A549 treated with CORT108297 at 1 μM for 4 hours (cell line): ENCODE data around the gene ASB15. TPM values are rescaled to one million over a fixed set of nuclear protein-coding genes. Genes with fewer than 3 reads are reported as not detected.

Experiments
- total RNA-seq: library from RNA; stranded (reverse); fragments of 200-300 nt; extraction: Qiagen RNA extraction; gene quantifications from 5 replicates; pipeline ENCODE4 v1.2.3, GENCODE V29; 2022

ASB15 gene
- total RNA-seq: not detected in 5 replicates

DNA sequence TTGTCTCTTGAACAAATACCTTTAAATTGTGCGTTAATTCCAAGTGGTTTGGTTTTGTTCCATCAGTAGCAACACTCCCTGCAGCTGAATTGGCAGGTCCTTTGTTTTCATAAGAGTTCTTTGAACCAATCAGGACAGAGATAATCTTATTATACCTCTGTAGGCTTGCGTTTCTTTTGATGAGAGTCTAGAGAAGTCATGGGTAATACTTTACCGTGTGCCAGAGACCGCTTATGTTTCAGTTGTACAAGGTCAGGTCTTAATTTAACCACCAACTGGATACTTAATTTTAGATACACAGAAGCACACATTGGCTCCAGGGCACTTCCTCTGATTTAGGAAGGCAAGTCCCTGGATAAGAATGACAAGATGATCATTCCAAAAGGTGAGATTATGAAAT is at the start of gene ASB15:
TSS of gene ASB15 (plus strand) at position 292 of the 400 bp plus-strand sequence. CDS start 12,682 bp downstream, outside the sequence.

DNA sequence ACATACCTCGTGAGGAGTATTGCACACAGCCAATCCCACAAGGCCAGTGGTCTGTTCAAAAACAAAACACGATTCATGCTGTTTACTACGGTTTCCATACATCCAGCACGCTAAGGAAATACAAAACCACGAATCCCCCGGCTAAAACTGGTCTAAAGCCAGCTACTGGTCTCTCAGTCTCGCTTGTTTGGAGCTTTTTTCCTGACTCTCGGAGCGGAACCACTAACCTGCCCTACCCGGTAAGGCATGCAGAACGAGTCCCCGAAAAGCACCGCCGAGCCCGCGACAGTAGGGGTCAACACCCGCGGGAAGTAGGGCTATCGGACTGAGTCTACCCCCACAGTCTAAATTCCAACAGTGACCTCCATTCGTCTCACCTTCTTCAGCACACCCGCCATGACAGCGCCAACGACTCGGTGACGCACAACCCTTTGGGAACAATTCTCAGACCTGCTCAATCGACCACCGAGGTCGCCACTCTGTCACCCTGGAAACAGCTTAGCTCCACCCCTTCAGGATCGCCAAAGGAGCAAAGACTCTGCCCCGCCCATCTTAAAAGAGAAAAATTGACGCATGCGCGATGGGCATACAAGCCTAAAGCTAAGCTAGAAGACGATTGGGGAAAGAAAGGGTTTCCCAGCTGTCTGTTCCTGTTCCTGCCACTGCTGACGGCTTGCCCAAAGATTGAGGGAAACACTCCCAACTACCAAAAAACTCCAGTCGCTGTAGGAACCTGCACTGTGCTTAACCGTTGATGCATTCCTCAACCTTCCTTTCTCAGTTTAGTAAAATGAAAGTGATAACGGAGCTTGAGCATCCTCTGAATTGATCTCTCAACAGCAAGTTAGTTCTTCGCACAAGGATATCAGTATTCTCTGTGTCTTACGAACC is 44.0 kb upstream of the ASB15 start, which contains the start of gene NDUFA5:
TSS of gene NDUFA5 (minus strand) at position 421 of the 891 bp plus-strand sequence. CDS start at position 398, 23 bp downstream.

DNA sequence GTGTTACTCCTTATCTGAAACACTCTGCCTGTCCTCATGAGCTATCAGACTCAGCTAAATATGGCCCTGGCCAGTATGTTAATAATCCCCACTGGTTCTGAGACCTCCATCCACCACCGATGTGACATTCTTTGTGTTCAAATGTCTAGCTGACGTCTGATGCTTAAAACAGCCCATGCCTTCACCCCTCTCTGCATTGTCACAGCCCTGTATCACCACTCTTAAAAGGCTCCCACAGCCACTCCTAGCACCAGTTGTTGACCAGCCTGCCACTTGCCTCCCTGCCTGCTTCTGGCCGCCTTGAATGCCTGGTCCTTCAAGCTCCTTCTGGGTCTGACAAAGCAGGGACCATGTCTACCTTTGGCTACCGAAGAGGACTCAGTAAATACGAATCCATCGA is 54.0 kb downstream of the ASB15 start, which contains the start of gene LMOD2:
TSS of gene LMOD2 (plus strand) at position 253 of the 400 bp plus-strand sequence. CDS start at position 351, 98 bp downstream.

Other genes with a start within 250 kb of the ASB15 start
- gene IQUB, start 67.2 kb upstream of the ASB15 start, total RNA-seq: 0.05 to 0.09 TPM (median 0.05 TPM) in 5 replicates
- gene NDUFA5, start 44.0 kb upstream of the ASB15 start, total RNA-seq: 30.1 to 51.6 TPM (median 31.3 TPM) in 5 replicates
- not detected in 5 replicates for gene LMOD2, start 54.0 kb downstream of the ASB15 start, total RNA-seq
- 19.2 to 24.3 TPM (median 23.0 TPM) in 5 replicates for gene WASL, start 147.2 kb downstream of the ASB15 start, total RNA-seq
- gene HYAL4, start 243.3 kb downstream of the ASB15 start, total RNA-seq: not detected in 5 replicates